ENCODE data around the gene FNDC1.

Gene FNDC1

DNA sequence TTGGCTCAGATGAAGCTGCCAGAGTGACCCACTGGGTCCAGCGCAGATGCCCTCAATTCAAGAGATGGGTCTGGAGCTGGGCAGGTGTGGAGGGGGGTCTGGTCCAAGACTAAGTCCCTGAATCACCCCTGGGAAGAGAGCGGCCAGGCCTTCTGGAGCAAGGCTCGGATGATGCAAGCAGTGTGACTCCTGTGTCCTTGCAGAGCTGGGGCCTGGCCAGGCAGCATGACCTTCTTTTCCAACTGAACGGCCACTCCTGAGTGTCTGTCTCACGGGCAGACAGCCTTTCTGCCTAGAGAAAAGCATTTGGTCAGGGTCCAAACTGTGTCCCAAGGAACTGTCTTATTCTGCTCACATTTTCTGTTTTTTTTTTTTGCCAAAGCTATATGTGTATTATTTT lies 42.6 kb upstream of the FNDC1 start:
- TF ChIP-seq, protein P1, sequence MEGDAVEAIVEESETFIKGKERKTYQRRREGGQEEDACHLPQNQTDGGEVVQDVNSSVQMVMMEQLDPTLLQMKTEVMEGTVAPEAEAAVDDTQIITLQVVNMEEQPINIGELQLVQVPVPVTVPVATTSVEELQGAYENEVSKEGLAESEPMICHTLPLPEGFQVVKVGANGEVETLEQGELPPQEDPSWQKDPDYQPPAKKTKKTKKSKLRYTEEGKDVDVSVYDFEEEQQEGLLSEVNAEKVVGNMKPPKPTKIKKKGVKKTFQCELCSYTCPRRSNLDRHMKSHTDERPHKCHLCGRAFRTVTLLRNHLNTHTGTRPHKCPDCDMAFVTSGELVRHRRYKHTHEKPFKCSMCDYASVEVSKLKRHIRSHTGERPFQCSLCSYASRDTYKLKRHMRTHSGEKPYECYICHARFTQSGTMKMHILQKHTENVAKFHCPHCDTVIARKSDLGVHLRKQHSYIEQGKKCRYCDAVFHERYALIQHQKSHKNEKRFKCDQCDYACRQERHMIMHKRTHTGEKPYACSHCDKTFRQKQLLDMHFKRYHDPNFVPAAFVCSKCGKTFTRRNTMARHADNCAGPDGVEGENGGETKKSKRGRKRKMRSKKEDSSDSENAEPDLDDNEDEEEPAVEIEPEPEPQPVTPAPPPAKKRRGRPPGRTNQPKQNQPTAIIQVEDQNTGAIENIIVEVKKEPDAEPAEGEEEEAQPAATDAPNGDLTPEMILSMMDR (IDR thresholded peaks at IDR 0.05; ENCODE audit: borderline replicate concordance, control extremely low read depth, extremely low read depth, insufficient read depth, missing control alignments): no peak
- in situ Hi-C loops (cut with MboI; ENCODE audit: low sequenced_read_pairs, unreplicated experiment): no loop called here
- no peak for DNase-seq (ENCODE audit: low spot score)

GRCh38 chr6:159127701-159128100 lies 41.5 kb upstream of the FNDC1 start:
- TF ChIP-seq, protein P1 (IDR thresholded peaks at IDR 0.05; ENCODE audit: borderline replicate concordance, control extremely low read depth, extremely low read depth, insufficient read depth, missing control alignments): no peak
- in situ Hi-C loops (cut with MboI; ENCODE audit: low sequenced_read_pairs, unreplicated experiment): no loop called here
- DNase-seq (ENCODE audit: low spot score): no peak

DNA sequence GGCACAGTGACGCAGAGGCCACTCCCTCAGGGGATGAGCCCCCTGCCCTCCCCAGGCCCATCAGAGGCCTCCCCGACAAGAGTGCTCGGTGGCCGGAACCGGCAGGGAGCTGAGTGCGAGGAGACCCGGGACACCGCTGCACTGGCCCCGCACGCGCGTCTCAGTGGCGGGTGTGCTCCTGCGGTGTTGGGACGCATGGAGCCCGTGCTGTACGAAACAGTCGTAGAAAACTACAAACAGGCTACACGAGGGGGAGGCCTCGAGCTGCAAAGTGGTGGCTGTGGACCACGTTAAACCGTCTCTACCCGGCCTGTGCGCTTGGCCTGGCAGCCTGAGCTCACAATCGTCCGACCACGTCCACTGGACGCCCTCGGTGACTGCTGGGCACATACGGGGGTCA lies 40.2 kb upstream of the FNDC1 start:
- in situ Hi-C loops (cut with MboI; ENCODE audit: low sequenced_read_pairs, unreplicated experiment): no loop called here
- no peak for DNase-seq (ENCODE audit: low spot score)
- TF ChIP-seq, protein P1 (IDR thresholded peaks at IDR 0.05; ENCODE audit: borderline replicate concordance, control extremely low read depth, extremely low read depth, insufficient read depth, missing control alignments): no peak

DNA sequence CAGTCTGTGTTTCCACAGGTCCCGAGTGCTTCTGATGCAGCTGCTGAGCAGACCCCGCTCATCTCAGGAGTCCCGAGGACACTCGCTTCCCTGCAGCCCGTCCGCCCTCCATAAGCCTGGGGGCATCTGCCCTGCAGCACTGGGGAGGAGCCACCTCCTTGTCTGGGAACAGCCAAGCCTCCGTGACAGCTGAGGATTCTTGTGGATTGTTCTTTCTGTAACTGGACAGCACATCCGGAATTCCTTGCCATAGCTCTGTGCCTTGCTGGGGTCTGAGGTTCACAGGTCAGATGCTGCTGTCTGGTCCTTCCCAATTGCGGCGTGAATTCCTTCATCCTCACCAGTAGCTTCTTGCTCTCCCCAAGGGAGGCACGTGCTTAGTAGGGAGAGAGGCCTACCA lies 38.4 kb upstream of the FNDC1 start:
- in situ Hi-C loops (cut with MboI; ENCODE audit: low sequenced_read_pairs, unreplicated experiment): loop anchor here (10.0 kb wide), 1 partner anchor 126 kb away; the partner anchor contains the start of gene RSPH3
- no peak for DNase-seq (ENCODE audit: low spot score)
- TF ChIP-seq, protein P1 (IDR thresholded peaks at IDR 0.05; ENCODE audit: borderline replicate concordance, control extremely low read depth, extremely low read depth, insufficient read depth, missing control alignments): no peak

DNA sequence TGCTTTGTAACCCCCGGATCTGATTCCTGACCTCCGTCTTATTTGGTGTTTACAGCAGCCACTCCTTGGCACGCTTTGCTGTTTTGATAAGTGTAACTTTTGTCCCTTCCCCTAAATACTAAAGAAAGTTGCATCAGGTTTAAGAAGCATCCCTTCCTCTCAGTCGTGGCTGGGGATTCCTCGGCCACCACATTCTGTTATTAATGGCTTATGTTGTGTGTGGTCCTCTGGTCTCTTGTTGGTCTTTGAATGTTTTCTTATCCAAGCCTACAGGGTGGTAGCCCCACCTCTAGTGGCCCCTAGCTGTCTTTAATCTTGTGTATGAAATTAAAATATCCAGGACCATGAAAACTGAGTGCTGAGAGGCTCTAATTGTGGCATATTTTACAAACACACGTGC lies 37.5 kb upstream of the FNDC1 start:
- in situ Hi-C loops (cut with MboI; ENCODE audit: low sequenced_read_pairs, unreplicated experiment): loop anchor here (10.0 kb wide), 1 partner anchor 127 kb away; the partner anchor contains the start of gene RSPH3
- TF ChIP-seq, protein P1 (IDR thresholded peaks at IDR 0.05; ENCODE audit: borderline replicate concordance, control extremely low read depth, extremely low read depth, insufficient read depth, missing control alignments): no peak

DNA sequence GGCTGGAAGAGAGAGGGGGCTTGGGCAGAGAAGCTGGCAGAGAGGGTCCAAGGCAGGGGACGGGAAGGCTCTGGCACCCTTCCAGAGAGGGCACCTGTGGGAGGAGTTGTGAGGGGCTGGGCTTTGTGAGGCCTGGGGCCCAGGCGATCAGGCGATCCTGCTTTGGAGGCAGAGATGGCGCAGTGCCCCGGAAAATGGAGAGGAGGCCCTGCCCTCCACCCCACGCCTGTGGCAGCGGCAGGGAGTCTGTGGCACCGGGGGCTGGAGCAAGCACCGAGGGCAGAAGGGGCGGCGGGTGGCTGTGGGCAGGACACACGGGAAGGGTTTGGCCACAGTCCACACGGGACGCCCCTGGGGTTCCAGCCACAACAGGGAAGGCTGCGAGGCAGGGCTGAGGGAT lies 36.5 kb upstream of the FNDC1 start:
- no peak for DNase-seq (ENCODE audit: low spot score)
- in situ Hi-C loops (cut with MboI; ENCODE audit: low sequenced_read_pairs, unreplicated experiment): loop anchor here (10.0 kb wide), 1 partner anchor 128 kb away; the partner anchor contains the start of gene RSPH3
- TF ChIP-seq, protein P1 (IDR thresholded peaks at IDR 0.05; ENCODE audit: borderline replicate concordance, control extremely low read depth, extremely low read depth, insufficient read depth, missing control alignments): no peak

More for the DNA sequence above, 37.5 kb upstream of the FNDC1 start:
- no peak for DNase-seq (ENCODE audit: low spot score)

All from GM13976 (cell line).